ENCODE measurements around the gene ZNF613. TPM values are rescaled to one million over a fixed set of nuclear protein-coding genes. Genes with fewer than 3 reads are reported as not detected.
"Not testable (repeated sequence)": the region's sequence is repeated elsewhere in the genome, so short reads cannot be mapped to it uniquely, and the experiment has no call there.

Gene ZNF613
- total RNA-seq, 1 donor from 2014 or later, result 5.8 TPM

DNA sequence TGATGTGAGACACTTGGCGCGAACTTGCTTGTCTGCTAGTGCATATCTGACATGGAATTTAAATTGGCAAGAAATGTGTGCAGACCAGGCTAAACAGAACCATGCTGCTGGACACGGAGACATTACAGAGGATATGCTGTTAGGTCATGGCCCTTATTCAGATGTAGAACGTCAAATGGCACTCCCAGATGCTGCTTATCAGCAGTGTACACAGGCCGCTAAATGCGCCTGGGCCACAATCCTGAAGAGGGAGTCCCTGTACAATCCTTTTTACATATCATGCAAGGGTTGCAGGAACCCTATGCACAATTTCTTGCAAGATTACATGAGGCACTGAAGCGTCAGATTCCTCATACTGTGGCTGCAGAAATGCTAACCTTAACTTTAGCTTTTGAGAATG is 50.1 kb downstream of the ZNF613 start:
- no peaks in the 10 kb centered on the region for H3K36me3 ChIP-seq (ENCODE audit: control insufficient read depth, insufficient read depth, low read length)
- TF ChIP-seq, protein P1, sequence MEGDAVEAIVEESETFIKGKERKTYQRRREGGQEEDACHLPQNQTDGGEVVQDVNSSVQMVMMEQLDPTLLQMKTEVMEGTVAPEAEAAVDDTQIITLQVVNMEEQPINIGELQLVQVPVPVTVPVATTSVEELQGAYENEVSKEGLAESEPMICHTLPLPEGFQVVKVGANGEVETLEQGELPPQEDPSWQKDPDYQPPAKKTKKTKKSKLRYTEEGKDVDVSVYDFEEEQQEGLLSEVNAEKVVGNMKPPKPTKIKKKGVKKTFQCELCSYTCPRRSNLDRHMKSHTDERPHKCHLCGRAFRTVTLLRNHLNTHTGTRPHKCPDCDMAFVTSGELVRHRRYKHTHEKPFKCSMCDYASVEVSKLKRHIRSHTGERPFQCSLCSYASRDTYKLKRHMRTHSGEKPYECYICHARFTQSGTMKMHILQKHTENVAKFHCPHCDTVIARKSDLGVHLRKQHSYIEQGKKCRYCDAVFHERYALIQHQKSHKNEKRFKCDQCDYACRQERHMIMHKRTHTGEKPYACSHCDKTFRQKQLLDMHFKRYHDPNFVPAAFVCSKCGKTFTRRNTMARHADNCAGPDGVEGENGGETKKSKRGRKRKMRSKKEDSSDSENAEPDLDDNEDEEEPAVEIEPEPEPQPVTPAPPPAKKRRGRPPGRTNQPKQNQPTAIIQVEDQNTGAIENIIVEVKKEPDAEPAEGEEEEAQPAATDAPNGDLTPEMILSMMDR (IDR thresholded peaks at IDR 0.05; ENCODE audit: insufficient read depth, low read length, poor library complexity, severe bottlenecking), result no peak
- no peak for DNase-seq (ENCODE audit: low read depth)

DNA sequence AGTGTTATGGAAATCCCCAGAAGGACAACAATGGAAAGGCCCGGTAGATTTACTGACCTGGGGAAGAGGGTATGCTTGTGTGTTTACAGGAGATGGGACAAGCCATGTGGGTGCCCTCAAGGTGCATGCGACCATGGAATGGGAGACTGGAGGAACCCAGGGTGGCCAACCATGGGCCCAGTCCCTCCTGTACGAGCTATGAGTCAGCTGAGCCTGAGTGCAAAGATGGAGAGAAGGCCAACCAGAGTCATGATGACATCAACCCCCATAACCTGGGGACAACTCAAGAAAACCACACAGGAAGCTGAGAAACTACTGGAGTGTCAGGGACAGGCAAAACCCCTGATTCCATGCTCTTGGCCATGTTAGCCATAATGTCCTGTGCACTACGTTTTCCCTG is 51.6 kb downstream of the ZNF613 start:
- H3K36me3 ChIP-seq (ENCODE audit: control insufficient read depth, insufficient read depth, low read length), result no peaks in the 10 kb centered on the region
- H3K27me3 ChIP-seq (ENCODE audit: control insufficient read depth, insufficient read depth, low read length), result no peaks in the 10 kb centered on the region
- no peak for DNase-seq (ENCODE audit: low read depth)
- TF ChIP-seq, protein P1 (IDR thresholded peaks at IDR 0.05; ENCODE audit: insufficient read depth, low read length, poor library complexity, severe bottlenecking), result no peak
- no peak overlapping the region for H3K4me3 ChIP-seq (ENCODE audit: low read depth, low read length)

More for the DNA sequence above, 50.1 kb downstream of the ZNF613 start:
- Histone ChIP-seq H3K4me3 (ENCODE audit: low read depth, low read length) (no peak overlapping the region), H3K27me3 (ENCODE audit: control insufficient read depth, insufficient read depth, low read length) (no peaks in the 10 kb centered on the region)

DNA sequence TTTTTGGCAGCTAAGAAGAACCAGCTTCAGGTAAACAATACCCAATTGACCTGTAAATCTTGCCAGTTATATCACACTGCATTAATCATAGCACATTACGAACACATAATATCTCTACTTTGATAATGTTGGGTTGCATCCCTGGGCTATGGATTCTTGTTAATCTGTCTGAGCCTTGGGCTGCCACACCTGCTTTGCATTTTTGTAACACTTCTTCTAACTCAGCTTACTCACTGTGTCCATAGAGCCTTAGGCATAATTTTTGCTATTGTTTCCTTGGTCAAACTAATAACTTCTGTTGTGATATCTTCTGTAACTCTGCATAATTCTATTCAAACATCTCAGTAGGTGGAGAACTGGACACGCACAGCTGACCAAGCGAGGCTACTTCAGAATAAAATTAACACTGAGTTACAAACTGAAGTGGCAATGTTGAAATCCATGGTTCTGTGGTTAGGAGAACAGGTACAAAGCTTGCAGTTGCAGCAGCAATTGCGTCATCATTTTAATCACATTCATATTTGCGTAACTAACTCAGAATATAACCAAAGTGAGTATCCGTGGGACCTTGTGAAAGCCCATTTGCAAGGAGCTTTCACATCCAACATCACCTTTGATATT is 53.0 kb downstream of the ZNF613 start:
- TF ChIP-seq, protein P1 (IDR thresholded peaks at IDR 0.05; ENCODE audit: insufficient read depth, low read length, poor library complexity, severe bottlenecking), result no peak
- Histone ChIP-seq H3K36me3 (ENCODE audit: control insufficient read depth, insufficient read depth, low read length) (no peaks in the 10 kb centered on the region), H3K4me3 (ENCODE audit: low read depth, low read length) (no peak overlapping the region), H3K27me3 (ENCODE audit: control insufficient read depth, insufficient read depth, low read length) (no peaks in the 10 kb centered on the region)
- DNase-seq (ENCODE audit: low read depth), result no peak

DNA sequence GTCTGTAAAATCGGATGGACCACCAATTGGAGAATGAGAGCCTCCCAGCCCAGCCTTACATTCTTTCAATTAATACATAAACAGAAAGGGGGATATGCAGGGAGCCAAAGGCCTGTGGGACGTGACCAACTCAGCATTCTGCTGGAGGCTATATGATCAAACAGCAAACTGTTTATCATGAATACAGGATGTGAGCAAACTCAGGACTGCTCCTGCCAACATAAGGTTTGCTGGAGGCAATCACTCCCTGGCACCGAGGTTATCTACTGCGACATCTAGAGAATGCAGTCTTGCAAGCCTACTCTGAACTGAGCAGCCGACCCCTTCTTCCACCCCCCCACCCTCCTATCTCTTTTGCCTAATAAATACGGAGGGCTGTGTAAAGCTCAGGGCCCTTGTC is 53.7 kb downstream of the ZNF613 start:
- not testable (repeated sequence) for H3K4me3 ChIP-seq (ENCODE audit: low read depth, low read length); H3K36me3 ChIP-seq (ENCODE audit: control insufficient read depth, insufficient read depth, low read length); H3K27me3 ChIP-seq (ENCODE audit: control insufficient read depth, insufficient read depth, low read length); DNase-seq (ENCODE audit: low read depth)

DNA sequence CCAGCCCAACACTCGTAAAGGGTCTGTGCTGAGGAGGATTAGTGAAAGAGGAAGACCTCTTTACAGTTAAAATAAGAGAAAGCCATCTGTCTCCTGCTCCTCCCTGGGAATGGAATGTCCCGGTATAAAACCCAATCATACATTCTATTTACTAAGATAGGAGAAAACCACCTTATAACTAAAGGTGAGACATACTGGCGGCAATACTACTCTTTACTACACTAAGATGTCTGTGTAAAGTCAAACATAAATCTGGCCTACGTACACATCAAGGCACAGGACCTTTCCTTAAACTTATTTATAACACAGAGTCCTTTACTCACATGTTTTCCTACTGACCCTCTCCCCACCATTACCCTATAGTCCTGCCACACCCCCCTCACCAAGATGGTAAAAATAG is 56.1 kb downstream of the ZNF613 start:
- Histone ChIP-seq H3K4me3 (ENCODE audit: low read depth, low read length) (no peak overlapping the region), H3K36me3 (ENCODE audit: control insufficient read depth, insufficient read depth, low read length) (no peaks in the 10 kb centered on the region), H3K27me3 (ENCODE audit: control insufficient read depth, insufficient read depth, low read length) (no peaks in the 10 kb centered on the region)
- TF ChIP-seq, protein P1 (IDR thresholded peaks at IDR 0.05; ENCODE audit: insufficient read depth, low read length, poor library complexity, severe bottlenecking), result no peak
- DNase-seq (ENCODE audit: low read depth), result no peak

DNA sequence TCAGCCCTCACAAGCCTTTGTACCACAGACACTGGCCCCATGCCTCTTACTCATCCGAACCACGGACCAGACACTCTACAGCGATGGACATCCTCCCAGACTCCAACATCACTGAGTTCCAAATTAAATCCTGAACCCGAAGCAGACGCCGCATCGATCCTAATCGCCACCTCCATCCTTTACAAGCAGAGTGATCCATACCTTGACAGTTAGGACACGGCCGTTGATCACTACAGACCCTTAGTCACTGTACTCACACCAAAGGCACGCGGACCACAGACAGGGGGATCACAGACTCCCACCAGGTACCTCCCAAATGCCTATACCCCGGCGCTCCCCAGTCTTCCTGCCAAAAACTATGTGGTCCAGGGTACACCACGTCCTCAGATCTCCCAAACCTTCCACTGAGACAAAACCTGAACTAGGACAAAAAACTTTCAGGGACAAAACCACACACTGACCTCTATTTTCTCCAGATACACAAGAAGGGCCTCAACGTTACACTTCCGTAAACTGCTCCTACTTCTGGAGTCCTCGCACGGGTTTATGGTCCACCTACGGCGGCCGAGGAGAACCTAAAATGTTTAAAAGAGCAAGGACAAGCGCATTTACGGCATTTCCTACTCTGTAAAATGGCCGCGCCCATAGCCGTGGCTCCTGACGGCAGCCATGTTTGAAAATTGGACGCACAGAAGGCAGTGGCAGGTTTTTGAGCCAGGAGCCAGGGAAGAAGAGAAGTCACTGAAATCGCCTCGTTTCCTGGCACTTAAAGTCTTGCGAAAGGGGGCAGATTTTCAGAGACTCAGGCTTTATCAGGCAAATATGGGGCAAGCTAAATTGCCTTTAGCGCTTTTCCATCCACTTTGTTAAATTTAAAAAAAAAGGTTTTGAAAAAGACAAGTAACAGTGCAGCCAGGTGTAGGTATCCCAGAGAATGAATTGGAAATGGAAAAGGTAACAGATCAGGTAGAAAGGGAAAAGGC is 59.3 kb downstream of the ZNF613 start, which contains the start of gene ZNF350:
TSS of gene ZNF350 (minus strand) at position 532 of the 983 bp plus-strand sequence. CDS start 12,480 bp downstream, outside the sequence.
- Histone ChIP-seq H3K36me3 (ENCODE audit: control insufficient read depth, insufficient read depth, low read length) (no peaks in the 10 kb centered on the region), H3K27me3 (ENCODE audit: control insufficient read depth, insufficient read depth, low read length) (no peaks in the 10 kb centered on the region), H3K4me3 (ENCODE audit: low read depth, low read length) (peak within 1 kb of the TSS; percentile 81)
- DNase-seq (ENCODE audit: low read depth), result peak; percentile 86
- TF ChIP-seq, protein P1 (IDR thresholded peaks at IDR 0.05; ENCODE audit: insufficient read depth, low read length, poor library complexity, severe bottlenecking), result no peak

Data from kidney epithelial cell (primary cell).